GM23338 (cell line): ENCODE data around the gene METAP1D. TPM values are rescaled to one million over a fixed set of nuclear protein-coding genes. Genes with fewer than 3 reads are reported as not detected.

Experiments used
- ATAC-seq: fragments of 200-7000 bp; cut with Tn5 transposase; 3 replicates; pipeline ENCODE4 v1.9.1; 2020
- DNase-seq: peaks from one replicate; pipeline ENCODE4 v3.0.0-alpha.2; 2015; ENCODE audit warnings: low spot score
- H2AFZ ChIP-seq: fragments of 200-600 bp; sonication (generic); 2 replicates; pipeline ENCODE4 v1.8.0; 2016; ENCODE audit warnings: antibody characterized with exemption, mild to moderate bottlenecking, moderate library complexity
- H3F3A ChIP-seq: fragments of 200-600 bp; sonication (generic); replicated peaks from 2 replicates; pipeline ENCODE4 v1.8.0; 2017; ENCODE audit warnings: antibody characterized with exemption, mixed run types, low read depth
- H3K27ac ChIP-seq: fragments of 200-600 bp; sonication (generic); 2 replicates; pipeline ENCODE4 v1.6.1; 2016; ENCODE audit warnings: low read depth
- H3K27me3 ChIP-seq: fragments of 200-600 bp; sonication (generic); 2 replicates; pipeline ENCODE4 v1.8.0; 2016; ENCODE audit warnings: mild to moderate bottlenecking, mixed run types, moderate library complexity; ENCODE audit not compliant: insufficient read depth
- H3K36me3 ChIP-seq: fragments of 200-600 bp; sonication (generic); 2 replicates; pipeline ENCODE4 v1.8.0; 2016; ENCODE audit warnings: mild to moderate bottlenecking; ENCODE audit not compliant: insufficient read depth
- H3K4me1 ChIP-seq: fragments of 200-600 bp; sonication (generic); 2 replicates; pipeline ENCODE4 v1.8.0; 2016; ENCODE audit warnings: mild to moderate bottlenecking, moderate library complexity; ENCODE audit not compliant: insufficient read depth
- H3K4me2 ChIP-seq: fragments of 200-600 bp; sonication (generic); 2 replicates; pipeline ENCODE4 v1.7.1; 2017; ENCODE audit warnings: mixed run types
- H3K4me3 ChIP-seq: fragments of 200-600 bp; sonication (generic); 2 replicates; pipeline ENCODE4 v1.6.1; 2016; ENCODE audit warnings: mixed run types
- H3K79me2 ChIP-seq: fragments of 200-600 bp; sonication (generic); replicated peaks from 2 replicates; pipeline ENCODE4 v1.8.0; 2017; ENCODE audit warnings: mild to moderate bottlenecking; ENCODE audit not compliant: insufficient read depth
- H3K9me2 ChIP-seq: fragments of 200-600 bp; sonication (generic); 2 replicates; pipeline ENCODE4 v1.8.0; 2017; ENCODE audit not compliant: insufficient read depth
- H4K20me1 ChIP-seq: fragments of 200-600 bp; sonication (generic); replicated peaks from 2 replicates; pipeline ENCODE4 v1.8.0; 2017; ENCODE audit warnings: mild to moderate bottlenecking; ENCODE audit not compliant: insufficient read depth
- H3K27ac Mint-ChIP-seq: 2 replicates; pipeline ENCODE4 v1.8.0; 2020; ENCODE audit warnings: inconsistent platforms, mild to moderate bottlenecking, moderate library complexity, mixed read lengths
- H3K27me3 Mint-ChIP-seq: 3 replicates; pipeline ENCODE4 v1.8.0; 2022; ENCODE audit warnings: low read depth, mild to moderate bottlenecking, moderate library complexity, mixed read lengths, inconsistent platforms; ENCODE audit not compliant: insufficient read depth, poor library complexity
- H3K36me3 Mint-ChIP-seq: 3 replicates; pipeline ENCODE4 v1.8.0; 2021; ENCODE audit warnings: low read depth, mild to moderate bottlenecking, inconsistent platforms, moderate library complexity, mixed read lengths
- H3K4me1 Mint-ChIP-seq: 3 replicates; pipeline ENCODE4 v1.8.0; 2020; ENCODE audit warnings: mild to moderate bottlenecking, inconsistent platforms, mixed read lengths
- H3K4me3 Mint-ChIP-seq: 3 replicates; pipeline ENCODE4 v1.8.0; 2021; ENCODE audit warnings: moderate library complexity, mild to moderate bottlenecking, inconsistent platforms, mixed read lengths
- H3K9me3 Mint-ChIP-seq: 3 replicates; pipeline ENCODE4 v1.8.0; 2020; ENCODE audit warnings: moderate library complexity, mild to moderate bottlenecking, inconsistent platforms, mixed read lengths
- CREB1 ChIP-seq: fragments of 250-450 bp; sonication (Bioruptor Pico); IDR thresholded peaks from 2 replicates; pipeline ENCODE4 v1.5.0; 2020; ENCODE audit warnings: low read depth, mild to moderate bottlenecking, moderate library complexity
- CTCF ChIP-seq, 2 experiments: fragments of 200-600 bp in 1 of 2; sonication (generic) in 1 of 2; conservative IDR thresholded peaks; 2 replicates each; pipeline versions ENCODE4 v1.5.1 to v1.6.1; 2016 to 2017; ENCODE audit warnings: antibody characterized with exemption in 2 of 2, low read depth in 2 of 2, mild to moderate bottlenecking in 2 of 2, moderate library complexity in 1 of 2
- ETS1 ChIP-seq: IDR thresholded peaks from 2 replicates; pipeline ENCODE4 v1.6.1; 2016; ENCODE audit warnings: antibody characterized with exemption
- EZH2 ChIP-seq: fragments of 200-600 bp; sonication (generic); IDR thresholded peaks from one replicate; pipeline ENCODE4 v1.8.0; 2017; ENCODE audit warnings: antibody characterized with exemption, mild to moderate bottlenecking, low read depth; ENCODE audit not compliant: unreplicated experiment
- EZH2phosphoT487 ChIP-seq: fragments of 200-600 bp; sonication (generic); IDR thresholded peaks from one replicate; pipeline ENCODE4 v1.8.1; 2018; ENCODE audit warnings: antibody characterized with exemption; ENCODE audit not compliant: unreplicated experiment
- JUNB ChIP-seq: IDR thresholded peaks from one replicate; pipeline ENCODE4 v1.6.1; 2016; ENCODE audit warnings: antibody characterized with exemption; ENCODE audit not compliant: unreplicated experiment
- NANOG ChIP-seq: IDR thresholded peaks from 2 replicates; pipeline ENCODE4 v1.6.1; 2016; ENCODE audit warnings: antibody characterized with exemption, borderline replicate concordance
- POLR2AphosphoS5 ChIP-seq: IDR thresholded peaks from 2 replicates; pipeline ENCODE4 v1.6.1; 2016; ENCODE audit warnings: antibody characterized with exemption, low read depth
- REST ChIP-seq: IDR thresholded peaks from one replicate; pipeline ENCODE4 v1.6.1; 2018; ENCODE audit warnings: antibody characterized with exemption; ENCODE audit not compliant: unreplicated experiment
- STAT1 ChIP-seq: IDR thresholded peaks from one replicate; pipeline ENCODE4 v1.6.1; 2016; ENCODE audit warnings: antibody characterized with exemption; ENCODE audit not compliant: unreplicated experiment
- ZNF114 ChIP-seq: fragments of 250-450 bp; sonication (Bioruptor Pico); IDR thresholded peaks from 2 replicates; pipeline ENCODE4 v1.5.0; 2020; ENCODE audit warnings: mild to moderate bottlenecking, moderate library complexity
- ZNF331 ChIP-seq: fragments of 250-450 bp; sonication (Bioruptor Pico); IDR thresholded peaks from 2 replicates; pipeline ENCODE4 v1.5.0; 2020; ENCODE audit warnings: low read depth, mild to moderate bottlenecking, moderate library complexity
- ZNF462 ChIP-seq: fragments of 250-450 bp; sonication (Bioruptor Pico); IDR thresholded peaks from 2 replicates; pipeline ENCODE4 v1.5.0; 2020; ENCODE audit warnings: mild to moderate bottlenecking, moderate library complexity
- polyA plus RNA-seq: library from polyadenylated mRNA; unstranded; fragments of >200 nt; fragmentation: Nextera tagmentation; extraction: Ambion mirVana; gene quantifications from 2 replicates; pipeline ENCODE4 v1.2.1, GENCODE V29; 2016
- total RNA-seq: library from RNA; depleted of rRNA; stranded (reverse); fragments of >200 nt; shearing (Covaris generic); gene quantifications from 2 replicates; pipeline ENCODE4 v1.2.3, GENCODE V29; 2014

METAP1D gene
- total and polyA plus RNA-seq, 2 experiments from 2014 or later = 12.8 to 15.5 TPM

DNA sequence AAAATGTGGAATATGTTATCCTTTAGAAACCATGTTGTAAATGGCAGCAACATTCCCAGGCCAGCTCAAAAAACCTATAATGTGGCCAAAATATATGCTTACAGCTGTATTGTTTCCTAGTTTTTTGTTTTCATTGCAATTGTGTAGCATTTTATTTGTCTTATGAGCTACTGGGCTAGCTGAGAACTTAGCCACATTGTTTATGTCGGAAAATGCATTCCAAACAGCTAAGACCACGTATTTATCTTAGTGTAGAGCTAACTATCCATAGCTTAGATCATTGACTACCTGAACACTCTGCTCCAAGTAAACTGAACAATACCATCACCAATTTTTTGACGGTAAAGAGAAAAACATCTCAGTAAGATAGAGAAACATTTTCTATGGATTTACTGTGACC lies 38.4 kb downstream of the METAP1D start:
- Histone ChIP-seq H3F3A (no peaks in the 10 kb centered on the region), H3K79me2 (no peaks in the 10 kb centered on the region; the same call in 1 of the 2 replicates), H3K27ac (no peak overlapping the region), H3K4me2 (no peak overlapping the region), H3K36me3 (no peaks in the 10 kb centered on the region), H3K4me3 (no peak overlapping the region), H2AFZ (no peak overlapping the region), H4K20me1 (no peaks in the 10 kb centered on the region), H3K4me1 (no peaks in the 10 kb centered on the region), H3K27me3 (no peaks in the 10 kb centered on the region), H3K9me2 (no peaks in the 10 kb centered on the region)
- Mint-ChIP-seq H3K4me1 (no peaks in the 10 kb centered on the region), H3K27ac (no peak overlapping the region), H3K9me3 (no peaks in the 10 kb centered on the region), H3K4me3 (no peak overlapping the region), H3K36me3 (no peaks in the 10 kb centered on the region; the same call in 2 of the 3 replicates), H3K27me3 (no peaks in the 10 kb centered on the region)
- DNase-seq = no peak
- ATAC-seq = no peak
- TF ChIP-seq POLR2AphosphoS5 (no peak), NANOG (no peak), ZNF462 (CRISPR knock-in tag) (no peak), ZNF114 (CRISPR knock-in tag) (no peak), CREB1 (CRISPR knock-in tag) (no peak), ZNF331 (no peak), CTCF (conservative IDR thresholded peaks at IDR 0.05; ENCODE audit: low read depth in 2 of 2) (no peak), EZH2 (no peak), STAT1 (no peak), JUNB (no peak), EZH2phosphoT487 (no peak), REST (no peak), ETS1 (no peak)
